HG02870 (cell line): ENCODE results near the gene SPPL2B.
"Not testable (repeated sequence)": the region's sequence is repeated elsewhere in the genome, so short reads cannot be mapped to it uniquely, and the experiment has no call there.

ENCODE experiments used
- ATAC-seq: cut with Tn5 transposase; IDR thresholded peaks from one replicate; pipeline ENCODE4 v1.9.1; 2021; ENCODE audit warnings: mild to moderate bottlenecking, moderate library complexity; ENCODE audit not compliant: unreplicated experiment

The SPPL2B gene

GRCh38 chr19:2336528-2337328 is 8.2 kb downstream of the SPPL2B start:
- ATAC-seq, result no peak

- no peak for ATAC-seq
Observed at GRCh38 chr19:2337329-2337707, 8.8 kb downstream of the SPPL2B start.

- ATAC-seq, result no peak
Observed at GRCh38 chr19:2338055-2338615, 9.7 kb downstream of the SPPL2B start.

GRCh38 chr19:2338751-2339643 is 10.5 kb downstream of the SPPL2B start:
- no peak for ATAC-seq

GRCh38 chr19:2339644-2340310 is 11.3 kb downstream of the SPPL2B start:
- no peak for ATAC-seq

GRCh38 chr19:2340496-2341243 is 12.2 kb downstream of the SPPL2B start:
- ATAC-seq, result no peak

- no peak for ATAC-seq
Observed at GRCh38 chr19:2341244-2341751, 12.8 kb downstream of the SPPL2B start.

GRCh38 chr19:2341982-2342381 is 13.5 kb downstream of the SPPL2B start:
- ATAC-seq, result no peak

GRCh38 chr19:2342656-2343288 is 14.3 kb downstream of the SPPL2B start:
- no peak for ATAC-seq

- ATAC-seq, result no peak
Observed at GRCh38 chr19:2343289-2343982, 15.0 kb downstream of the SPPL2B start.

- no peak for ATAC-seq
Observed at GRCh38 chr19:2344381-2344870, 15.9 kb downstream of the SPPL2B start.

GRCh38 chr19:2345076-2345475 is 16.6 kb downstream of the SPPL2B start:
- no peak for ATAC-seq

- no peak for ATAC-seq
Observed at GRCh38 chr19:2345794-2346663, 17.5 kb downstream of the SPPL2B start.

GRCh38 chr19:2349818-2350217 is 21.3 kb downstream of the SPPL2B start:
- ATAC-seq, result not testable (repeated sequence)

GRCh38 chr19:2350656-2351055 is 22.2 kb downstream of the SPPL2B start:
- ATAC-seq, result no peak

GRCh38 chr19:2351591-2351990 is 23.1 kb downstream of the SPPL2B start:
- ATAC-seq, result no peak

- no peak for ATAC-seq
Observed at GRCh38 chr19:2352121-2352520, 23.6 kb downstream of the SPPL2B start.
